ENCODE data around the gene CHRM1.

Gene CHRM1

DNA sequence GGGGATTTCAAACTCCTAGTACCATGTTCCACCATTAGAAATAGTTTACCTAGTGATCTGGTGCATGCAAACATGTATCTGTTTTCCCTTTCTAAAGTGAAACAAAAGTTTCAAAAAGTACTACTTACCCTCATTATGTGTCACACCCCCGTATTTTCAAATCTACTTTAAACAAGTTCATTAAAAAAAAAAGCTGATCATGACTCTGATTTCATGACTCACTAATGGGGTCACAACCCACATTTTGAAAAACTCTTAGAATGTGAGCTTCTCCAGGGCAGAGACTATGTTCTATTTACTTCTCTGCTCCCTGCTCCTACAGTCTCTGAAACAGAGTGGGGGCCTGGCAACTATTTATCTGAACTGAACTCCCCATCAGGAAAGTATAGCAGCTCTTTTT lies 18.2 kb downstream of the CHRM1 start:
- DNase-seq, result no peak

DNA sequence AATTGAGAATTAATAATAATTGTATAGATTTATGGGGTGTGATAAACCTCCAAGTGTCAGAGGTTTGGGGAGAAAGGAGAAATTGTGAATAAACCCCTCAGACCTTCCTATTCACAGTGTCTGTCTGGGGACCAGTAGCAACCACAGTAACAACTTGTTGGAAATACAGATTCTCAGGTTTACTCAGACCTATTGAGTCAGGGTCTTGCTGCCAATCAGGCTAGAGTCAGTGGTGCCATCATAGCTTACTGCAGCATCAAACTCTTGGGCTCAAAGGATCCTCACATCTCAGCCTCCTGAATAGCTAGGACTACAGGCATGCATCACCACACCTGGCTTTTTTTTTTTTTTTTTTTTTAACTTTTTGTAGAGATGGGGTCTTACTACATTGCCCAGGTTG lies 23.1 kb downstream of the CHRM1 start:
- no peak for DNase-seq

DNA sequence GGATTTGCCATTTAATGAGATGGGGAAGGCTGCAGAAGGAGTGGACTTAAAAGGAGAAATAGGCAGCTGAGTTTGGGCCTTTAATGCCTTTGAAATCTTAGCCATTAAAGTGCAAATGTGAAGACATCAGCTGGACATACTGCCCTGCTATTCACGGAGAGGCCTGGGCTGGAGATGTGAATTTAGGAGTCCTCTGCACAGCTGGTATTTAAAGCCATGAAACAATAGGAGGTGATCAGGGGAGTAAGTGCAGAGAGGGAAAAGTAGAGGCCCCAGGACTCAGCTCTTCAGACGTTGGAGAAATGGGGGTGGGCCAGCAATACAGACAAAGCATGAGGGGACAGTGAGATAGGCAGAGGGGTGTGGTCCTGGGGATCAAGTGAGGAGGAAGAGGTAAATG lies 23.9 kb downstream of the CHRM1 start:
- DNase-seq, result no peak

DNA sequence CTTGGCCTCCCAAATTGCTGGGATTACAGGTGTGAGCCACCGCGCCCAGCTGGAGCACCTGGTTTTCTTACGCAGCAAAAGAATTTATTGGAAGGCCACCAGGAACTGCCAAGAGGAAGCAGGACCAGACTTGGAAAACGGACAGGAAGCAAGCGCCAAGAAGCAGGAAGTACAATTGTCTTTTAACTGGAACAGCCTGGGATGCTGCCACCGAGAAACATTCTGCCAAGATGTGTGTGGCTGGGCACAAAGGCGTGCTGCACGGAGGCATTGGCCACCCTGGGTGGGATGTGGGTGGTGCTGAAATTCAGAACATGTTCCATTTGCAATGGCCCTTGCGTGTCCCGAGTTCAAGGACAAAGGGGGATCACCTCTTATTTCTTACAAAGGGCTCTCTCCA lies 25.1 kb downstream of the CHRM1 start:
- DNase-seq, result no peak

DNA sequence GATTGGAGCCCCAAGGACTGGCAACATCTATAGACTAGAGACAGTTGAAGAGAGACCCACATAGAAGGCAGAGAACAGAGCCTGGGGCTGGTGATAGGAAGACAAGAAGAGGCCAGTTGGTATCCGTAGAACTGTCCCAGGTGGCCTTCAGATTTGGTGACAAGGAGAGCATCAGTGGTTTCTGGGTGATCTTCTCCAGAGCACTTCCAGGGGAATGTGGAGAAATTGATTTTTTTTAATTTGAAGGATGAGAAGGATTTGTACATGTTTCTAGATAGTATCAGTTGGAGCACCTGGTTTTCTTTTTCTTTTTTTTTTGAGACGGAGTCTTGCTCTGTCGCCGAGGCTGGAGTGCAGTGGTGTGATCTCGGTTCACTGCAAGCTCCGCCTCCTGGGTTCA lies 25.7 kb downstream of the CHRM1 start:
- no peak for DNase-seq

DNA sequence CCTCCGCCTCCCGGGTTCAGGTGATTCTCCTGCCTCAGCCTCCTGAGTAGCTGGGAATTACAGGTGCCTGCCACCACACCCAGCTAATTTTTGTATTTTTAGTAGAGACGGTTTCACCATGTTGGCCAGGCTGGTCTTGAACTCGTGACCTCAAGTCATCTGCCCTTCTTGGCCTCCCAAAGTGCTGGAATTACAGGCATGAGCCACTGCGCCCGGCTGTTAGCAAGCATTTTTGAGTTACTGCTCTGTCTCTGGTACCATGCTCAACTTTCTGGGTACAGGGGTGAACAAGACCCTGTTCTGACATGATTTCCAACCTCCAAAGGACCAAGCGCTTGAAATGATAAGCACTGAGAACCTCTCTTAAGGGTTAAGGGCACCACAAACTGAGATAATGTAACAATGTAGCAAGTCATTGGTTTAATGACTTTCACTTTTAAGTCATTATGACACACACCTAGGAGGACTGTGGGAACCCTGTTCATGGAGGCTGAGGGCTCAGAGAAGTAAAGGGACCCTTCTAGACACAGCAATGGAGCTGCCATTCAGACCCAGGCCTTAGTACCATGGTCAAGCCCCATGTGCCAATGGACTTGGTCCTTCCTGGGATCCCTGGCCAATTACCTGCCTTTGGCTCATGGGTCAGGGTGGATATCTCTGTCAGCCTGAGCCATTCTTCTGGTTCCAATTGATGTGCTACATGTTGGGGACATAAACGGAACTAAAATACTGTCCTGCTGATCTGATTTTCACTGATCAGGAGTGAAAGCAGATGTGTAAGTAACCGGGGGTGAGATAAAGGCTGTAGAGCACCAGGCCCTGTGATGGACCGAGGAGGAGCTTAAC lies 28.9 kb downstream of the CHRM1 start:
- DNase-seq, result no peak

DNA sequence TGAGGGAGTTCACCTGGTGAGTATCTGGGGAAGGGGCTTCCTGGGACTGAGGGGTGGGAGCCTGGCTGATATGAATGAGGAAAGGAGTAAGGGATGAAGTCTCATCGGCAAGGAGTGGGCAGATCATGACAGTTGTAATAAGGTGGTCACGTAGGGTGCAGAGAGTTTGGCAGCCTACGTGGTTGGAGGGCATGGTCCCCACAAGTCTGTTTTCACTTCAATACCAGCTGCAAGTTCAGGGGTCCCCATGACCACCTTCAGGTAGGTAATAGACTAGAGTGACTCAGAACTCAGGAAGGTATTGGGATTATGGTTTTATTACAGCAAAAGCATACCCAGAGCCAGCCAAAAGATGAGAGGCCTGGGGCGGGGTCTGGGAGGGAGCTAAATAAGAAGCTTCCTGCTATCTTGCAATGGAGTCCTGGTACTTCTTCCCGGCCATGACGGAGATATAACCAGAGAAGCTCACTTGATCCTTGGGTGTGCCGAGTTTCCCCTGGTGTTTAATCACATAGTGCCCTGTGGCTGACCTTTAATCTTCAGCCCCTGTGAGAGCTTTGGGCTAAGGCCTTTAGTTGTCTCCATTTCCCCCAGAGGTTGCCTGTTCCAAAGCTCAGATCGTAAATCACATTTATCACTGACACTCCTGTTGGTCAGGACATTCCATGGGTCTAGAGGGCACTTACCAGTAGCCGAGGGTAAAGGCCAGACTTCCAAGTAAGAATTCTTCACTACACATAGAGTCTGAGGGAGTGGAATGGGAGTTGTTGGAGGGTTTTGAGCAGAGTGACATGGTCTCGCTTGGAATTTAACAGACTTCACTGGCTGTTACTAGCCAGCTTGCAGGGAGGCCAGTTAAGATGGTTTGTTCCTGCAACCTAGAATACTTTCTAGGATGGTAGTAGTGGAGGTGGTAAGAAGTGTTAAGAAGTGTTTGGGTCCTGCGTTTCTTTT lies 31.4 kb downstream of the CHRM1 start:
- DNase-seq, result peak; percentile 70

DNA sequence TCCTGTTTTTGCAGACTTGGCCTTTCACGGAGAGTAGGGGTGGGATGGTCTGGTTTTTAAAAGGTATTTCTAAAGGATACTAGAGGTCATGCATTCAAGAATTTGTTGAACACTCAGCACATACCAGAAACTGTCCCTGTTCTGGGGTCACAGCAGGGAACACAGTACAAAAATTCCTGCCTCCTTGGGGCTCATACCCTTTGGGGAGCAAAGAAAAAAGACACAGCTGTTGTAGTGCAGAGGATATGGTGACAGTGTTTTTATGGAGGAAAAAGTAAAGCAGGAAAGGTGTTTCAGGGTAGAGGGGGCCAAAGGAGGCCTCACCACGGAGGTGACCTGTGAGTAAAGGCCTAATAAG lies 32.1 kb downstream of the CHRM1 start:
- DNase-seq, result no peak

DNA sequence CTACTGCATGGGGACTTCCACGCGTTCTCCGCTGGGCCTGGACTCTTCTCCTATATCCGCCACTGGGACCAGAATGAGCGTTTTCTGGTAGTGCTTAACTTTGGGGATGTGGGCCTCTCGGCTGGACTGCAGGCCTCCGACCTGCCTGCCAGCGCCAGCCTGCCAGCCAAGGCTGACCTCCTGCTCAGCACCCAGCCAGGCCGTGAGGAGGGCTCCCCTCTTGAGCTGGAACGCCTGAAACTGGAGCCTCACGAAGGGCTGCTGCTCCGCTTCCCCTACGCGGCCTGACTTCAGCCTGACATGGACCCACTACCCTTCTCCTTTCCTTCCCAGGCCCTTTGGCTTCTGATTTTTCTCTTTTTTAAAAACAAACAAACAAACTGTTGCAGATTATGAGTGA lies 32.8 kb downstream of the CHRM1 start:
- DNase-seq, result no peak

DNA sequence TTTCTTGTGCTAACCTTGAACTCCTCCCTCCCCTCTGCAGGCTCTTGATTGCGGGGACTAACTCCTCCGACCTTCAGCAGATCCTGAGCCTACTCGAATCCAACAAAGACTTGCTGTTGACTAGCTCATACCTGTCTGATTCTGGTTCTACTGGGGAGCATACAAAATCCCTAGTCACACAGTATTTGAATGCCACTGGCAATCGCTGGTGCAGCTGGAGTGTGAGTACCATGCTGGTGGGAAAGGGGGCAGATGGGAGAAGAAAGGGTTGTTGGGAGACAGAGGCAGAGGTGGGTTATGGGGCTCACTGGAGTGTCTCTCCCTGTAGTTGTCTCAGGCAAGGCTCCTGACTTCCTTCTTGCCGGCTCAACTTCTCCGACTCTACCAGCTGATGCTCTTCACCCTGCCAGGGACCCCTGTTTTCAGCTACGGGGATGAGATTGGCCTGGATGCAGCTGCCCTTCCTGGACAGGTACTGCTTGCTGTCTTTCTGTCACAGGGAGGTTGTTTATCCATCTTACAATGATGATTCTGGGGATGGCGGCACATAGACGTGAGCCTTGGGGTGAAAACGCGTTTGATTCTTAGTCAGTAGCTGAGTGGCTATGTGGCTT lies 35.9 kb downstream of the CHRM1 start:
- DNase-seq, result no peak

DNA sequence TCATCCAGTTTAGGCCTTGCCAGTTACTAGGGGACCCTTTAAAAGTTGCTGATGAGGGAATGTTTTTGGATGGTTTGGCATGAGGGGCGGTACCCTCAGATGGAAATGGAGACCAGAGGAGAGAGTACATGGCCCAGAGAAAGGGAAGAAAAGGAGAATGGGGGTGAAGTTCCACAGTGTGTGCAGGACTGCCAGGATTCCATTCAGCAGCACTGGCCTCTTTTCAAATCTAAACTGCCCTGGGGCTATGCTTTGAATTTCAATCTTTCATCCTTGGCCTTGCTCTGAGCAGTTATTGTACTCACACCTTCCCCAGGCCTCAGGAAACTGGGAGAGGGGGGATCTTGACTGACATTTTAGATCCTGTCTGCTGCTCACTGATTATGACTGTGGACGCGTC lies 37.5 kb downstream of the CHRM1 start:
- DNase-seq, result no peak

DNA sequence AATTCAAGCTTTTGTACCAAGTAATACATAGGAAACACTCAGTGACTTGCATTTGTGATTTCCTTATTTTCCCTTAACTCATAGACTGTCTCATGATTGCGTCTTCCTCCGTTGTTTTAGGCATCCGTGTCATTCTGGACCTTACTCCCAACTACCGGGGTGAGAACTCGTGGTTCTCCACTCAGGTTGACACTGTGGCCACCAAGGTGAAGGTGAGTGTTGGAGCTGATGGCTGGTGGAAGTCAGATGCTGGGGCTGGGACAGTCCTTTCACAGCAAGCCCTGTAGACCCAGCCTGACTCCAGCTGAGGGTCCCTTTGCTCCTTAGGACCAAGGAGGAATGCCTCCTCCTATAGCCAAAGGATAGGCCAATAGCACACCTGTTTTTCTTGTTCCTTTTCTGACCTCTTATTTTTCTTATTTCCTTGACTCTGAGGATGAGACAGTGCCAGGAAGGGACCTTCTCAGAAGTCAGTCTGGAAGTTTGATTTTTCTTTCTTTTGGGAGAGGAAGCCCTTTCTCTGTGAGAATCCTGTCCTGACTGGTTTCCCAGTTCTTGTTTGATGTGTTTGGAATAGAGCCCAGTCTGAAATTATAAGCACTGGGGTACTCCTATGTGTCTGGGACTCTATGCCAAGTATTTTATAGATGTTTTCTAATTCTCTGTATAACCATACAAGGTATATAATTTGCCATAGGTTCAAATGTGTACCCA lies 38.2 kb downstream of the CHRM1 start:
- DNase-seq, result no peak

DNA sequence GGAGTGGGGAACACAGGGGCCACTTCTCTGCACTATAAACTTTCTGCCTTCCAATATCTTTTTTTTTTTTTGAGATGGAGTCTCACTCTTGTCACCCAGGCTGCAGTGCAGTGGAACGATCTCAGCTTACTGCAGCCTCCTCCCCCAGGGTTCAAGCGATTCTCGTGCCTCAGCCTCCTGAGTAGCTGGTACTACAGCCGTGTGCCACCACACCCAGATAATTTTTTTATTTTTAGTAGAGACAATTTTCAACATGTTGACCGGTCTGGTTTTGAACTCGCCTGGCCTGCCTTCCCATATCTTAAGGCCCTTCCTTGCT lies 38.8 kb downstream of the CHRM1 start:
- no peak for DNase-seq

DNA sequence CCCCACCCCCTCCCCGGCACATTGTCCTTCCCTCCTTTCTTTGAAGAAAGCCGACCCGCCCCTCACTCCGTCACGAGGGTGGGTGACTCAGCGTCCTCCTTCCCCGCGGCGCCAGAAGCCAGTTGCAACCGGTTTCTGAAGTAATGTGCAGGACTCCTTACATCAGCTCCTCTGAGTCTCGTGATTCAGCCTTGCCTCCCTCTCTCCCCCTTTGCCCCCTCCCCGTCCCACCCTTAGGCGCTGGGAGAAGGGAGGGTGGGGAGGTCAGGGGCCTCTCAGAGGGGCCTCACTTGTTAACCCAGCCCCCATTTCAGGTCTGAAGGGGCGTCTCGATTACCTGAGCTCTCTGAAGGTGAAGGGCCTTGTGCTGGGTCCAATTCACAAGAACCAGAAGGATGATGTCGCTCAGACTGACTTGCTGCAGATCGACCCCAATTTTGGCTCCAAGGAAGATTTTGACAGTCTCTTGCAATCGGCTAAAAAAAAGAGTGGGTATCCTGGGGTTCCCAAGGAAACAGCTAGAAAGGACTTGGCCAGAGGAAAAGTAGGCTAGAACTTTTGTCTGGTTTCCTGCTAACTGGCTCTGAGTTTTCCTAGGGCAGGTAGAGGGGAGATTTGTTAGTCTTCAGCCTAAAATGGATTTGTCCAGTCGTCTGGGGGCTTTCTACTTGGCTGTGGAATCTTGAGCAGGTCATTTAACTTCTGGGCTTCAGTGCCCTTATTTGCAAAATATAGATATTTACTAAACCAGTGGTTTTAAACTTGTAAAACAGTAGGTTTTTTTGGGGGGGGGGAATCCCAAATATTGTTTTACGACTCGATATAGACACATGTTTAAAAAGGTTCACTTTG lies 39.4 kb downstream of the CHRM1 start:
- no peak for DNase-seq

DNA sequence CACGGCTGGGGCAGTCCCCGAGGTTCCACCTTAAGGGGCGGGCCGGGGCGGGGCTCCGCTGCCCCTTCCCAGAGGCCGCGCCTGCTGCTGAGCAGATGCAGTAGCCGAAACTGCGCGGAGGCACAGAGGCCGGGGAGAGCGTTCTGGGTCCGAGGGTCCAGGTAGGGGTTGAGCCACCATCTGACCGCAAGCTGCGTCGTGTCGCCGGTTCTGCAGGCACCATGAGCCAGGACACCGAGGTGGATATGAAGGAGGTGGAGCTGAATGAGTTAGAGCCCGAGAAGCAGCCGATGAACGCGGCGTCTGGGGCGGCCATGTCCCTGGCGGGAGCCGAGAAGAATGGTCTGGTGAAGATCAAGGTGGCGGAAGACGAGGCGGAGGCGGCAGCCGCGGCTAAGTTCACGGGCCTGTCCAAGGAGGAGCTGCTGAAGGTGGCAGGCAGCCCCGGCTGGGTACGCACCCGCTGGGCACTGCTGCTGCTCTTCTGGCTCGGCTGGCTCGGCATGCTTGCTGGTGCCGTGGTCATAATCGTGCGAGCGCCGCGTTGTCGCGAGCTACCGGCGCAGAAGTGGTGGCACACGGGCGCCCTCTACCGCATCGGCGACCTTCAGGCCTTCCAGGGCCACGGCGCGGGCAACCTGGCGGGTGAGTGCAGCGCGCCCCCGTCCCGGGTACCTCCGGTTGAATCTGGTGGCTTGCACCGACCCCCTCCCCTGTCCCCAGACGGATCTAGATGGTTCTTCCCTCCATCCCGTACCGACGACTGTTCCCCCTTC lies 40.2 kb downstream of the CHRM1 start, which contains the start of gene SLC3A2:
SLC3A2 (plus strand) TSS at position 94 of the 776 bp plus-strand sequence; CDS start at position 222, 128 bp downstream.
- DNase-seq, result peak; percentile 95

DNA sequence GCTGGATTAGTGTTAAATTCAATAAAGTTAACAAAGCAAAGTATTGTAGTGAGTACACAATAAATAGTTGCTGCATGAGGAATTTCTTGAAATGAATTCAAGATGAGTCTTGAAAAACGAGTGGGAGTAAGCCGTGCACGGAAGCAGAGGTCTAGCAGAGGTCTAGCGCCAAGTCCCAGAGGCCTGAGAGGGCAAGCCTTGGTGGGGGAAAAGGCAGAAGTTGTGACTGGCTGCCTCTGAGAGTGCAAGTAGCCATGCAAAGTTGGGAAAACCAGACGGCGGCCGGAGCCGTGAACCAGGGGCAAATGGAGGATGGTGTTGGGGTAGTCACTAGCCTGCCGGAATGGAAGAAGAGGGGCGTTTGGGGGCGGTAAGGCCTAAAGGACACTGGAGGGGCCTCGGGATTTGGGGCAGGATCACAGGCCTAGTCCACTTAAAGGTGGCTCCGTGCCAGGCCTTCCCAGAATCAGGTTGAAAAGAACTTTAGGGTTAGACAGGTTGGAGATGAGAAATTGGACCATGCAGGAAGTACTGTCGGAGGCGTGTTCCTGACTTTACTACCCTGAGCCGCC lies 40.8 kb downstream of the CHRM1 start:
- DNase-seq, result no peak

DNA sequence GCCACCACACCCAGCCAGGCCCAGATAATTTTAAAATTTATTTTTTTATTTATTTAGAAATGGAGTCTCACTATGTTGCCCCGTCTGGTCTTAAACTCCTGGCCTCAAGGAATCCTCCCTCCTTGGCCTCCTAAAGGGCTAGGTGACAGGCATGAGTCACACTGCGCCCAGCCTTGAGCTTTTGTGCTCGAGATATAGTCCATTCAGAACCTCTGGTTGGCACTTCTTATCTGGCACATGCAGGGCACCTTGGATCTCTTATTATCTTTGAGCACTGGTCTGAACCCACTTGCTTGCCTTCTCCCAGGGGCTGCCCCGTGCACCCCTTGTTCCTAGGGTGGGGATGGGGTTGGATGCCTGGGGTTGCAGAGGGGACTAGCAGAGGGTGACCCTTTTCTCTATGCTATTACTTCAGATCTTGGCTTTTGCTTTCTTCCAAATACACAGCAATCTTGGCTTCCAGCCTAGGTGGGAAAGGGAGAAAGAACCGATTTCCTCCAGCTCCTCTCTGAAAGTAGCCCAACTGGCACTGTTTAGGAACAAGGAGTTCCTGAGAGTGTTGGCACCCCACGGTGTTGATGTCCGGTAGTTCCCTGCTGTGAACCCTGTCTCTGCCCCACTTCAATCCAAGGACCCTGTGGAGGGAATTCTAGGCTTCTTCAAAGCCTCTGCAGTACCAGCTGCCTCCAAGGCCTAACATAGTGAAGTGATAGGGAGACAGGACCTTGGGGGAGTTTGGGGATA lies 41.8 kb downstream of the CHRM1 start:
- no peak for DNase-seq

DNA sequence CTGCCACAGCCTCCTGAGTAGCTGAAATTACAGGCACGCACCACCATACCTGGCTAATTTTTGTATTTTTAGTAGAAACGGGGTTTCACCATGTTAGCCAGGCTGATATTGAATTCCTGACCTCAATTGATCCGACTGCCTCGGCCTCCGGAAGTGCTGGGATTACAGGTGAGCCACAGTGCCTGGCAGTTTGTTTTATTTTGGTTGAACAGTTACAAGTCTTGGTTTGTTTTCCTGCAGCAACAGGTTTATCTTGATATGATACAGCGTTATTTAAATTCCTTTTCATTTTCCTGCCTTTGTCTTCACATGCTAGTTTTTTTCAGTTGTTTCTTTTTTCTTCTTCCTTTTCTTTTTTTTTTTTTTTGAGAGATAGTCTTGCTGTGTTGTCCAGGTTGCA lies 44.5 kb downstream of the CHRM1 start:
- no peak for DNase-seq

DNA sequence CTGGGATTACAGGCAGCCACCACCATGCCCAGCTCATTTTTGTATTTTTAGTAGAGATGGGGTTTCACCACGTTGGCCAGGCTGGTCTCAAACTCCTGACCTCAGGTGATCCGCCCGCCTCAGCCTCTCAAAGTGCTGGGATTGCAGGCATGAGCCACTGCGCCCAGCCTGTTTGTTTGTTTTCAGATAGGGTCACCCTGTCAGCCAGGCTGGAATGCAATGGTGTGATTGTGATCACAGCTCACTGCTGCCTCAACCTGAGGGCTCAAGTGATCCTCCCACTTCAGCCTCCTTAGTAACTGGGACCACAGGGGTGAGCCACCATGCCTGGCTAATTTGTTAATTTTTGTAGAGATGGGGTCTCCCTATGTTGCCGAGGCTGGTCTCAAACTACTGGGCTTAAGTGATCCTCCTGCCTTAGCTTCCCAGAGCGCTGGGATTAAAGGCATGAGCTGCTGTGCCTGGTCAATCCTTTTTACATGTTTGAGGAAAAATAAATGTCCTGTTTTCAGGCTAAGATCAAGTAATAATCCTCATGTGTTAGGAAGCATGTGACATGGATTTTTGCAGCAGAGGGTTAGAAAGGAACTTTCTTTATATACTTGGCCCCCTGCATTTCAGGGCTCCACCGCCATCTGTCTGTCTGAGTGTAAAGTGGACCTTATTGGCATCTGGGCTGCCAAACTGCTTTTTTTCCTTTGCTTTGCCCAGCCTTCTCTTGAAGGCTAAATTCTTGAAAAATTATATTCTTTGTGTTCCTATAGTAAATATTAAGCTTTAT lies 45.3 kb downstream of the CHRM1 start:
- no peak for DNase-seq
